HepG2 (cell line): ENCODE data around the gene PPFIA3. TPM values are rescaled to one million over a fixed set of nuclear protein-coding genes. Genes with fewer than 3 reads are reported as not detected.

Experiments
- CHCHD3 ChIP-seq: sonication (generic); formaldehyde crosslinking; IDR thresholded peaks from 2 replicates; pipeline ENCODE4 v1.8.0; 2022; ENCODE audit warnings: mild to moderate bottlenecking, missing genetic modification reagents, moderate library complexity
- HMGXB4 ChIP-seq, 2 experiments: sonication (generic) in 1 of 2; formaldehyde crosslinking in 1 of 2; IDR thresholded peaks; 2 replicates each; pipeline versions ENCODE4 v1.4.0 to v1.6.1; 2018 to 2020; ENCODE audit warnings: missing genetic modification reagents in 2 of 2, borderline replicate concordance in 1 of 2, low read depth in 1 of 2, mild to moderate bottlenecking in 1 of 2, missing biosample characterization in 1 of 2
- MED1 ChIP-seq: sonication (generic); formaldehyde crosslinking; IDR thresholded peaks from 2 replicates; pipeline ENCODE4 v1.4.0; 2020; ENCODE audit warnings: missing genetic modification reagents
- PCBP2 ChIP-seq: fragments of 200-400 bp; formaldehyde crosslinking; optimal IDR thresholded peaks from 2 replicates; pipeline ENCODE3; 2018; ENCODE audit warnings: low read length, low read depth; ENCODE audit not compliant: poor library complexity, severe bottlenecking
- SMAD3 ChIP-seq: sonication (generic); formaldehyde crosslinking; IDR thresholded peaks from 2 replicates; pipeline ENCODE4 v1.4.0; 2020; ENCODE audit warnings: missing genetic modification reagents
- TOPORS ChIP-seq: sonication (generic); formaldehyde crosslinking; IDR thresholded peaks from 2 replicates; pipeline ENCODE4 v1.8.0; 2023; ENCODE audit warnings: mild to moderate bottlenecking, missing genetic modification reagents
- ZNF557 ChIP-seq: sonication (generic); formaldehyde crosslinking; IDR thresholded peaks from 2 replicates; pipeline ENCODE4 v1.4.0; 2020; ENCODE audit warnings: missing genetic modification reagents
- ZNF646 ChIP-seq: sonication (generic); formaldehyde crosslinking; IDR thresholded peaks from 2 replicates; pipeline ENCODE4 v1.9.0; 2021; ENCODE audit warnings: mild to moderate bottlenecking, missing genetic modification reagents
- ZNF687 ChIP-seq: sonication (generic); formaldehyde crosslinking; IDR thresholded peaks from 2 replicates; pipeline ENCODE4 v1.5.1; 2020; ENCODE audit warnings: mild to moderate bottlenecking, missing genetic modification reagents, moderate library complexity
- ZNF710 ChIP-seq: sonication (generic); formaldehyde crosslinking; IDR thresholded peaks from 2 replicates; pipeline ENCODE4 v1.5.0; 2020; ENCODE audit warnings: mild to moderate bottlenecking, missing genetic modification reagents, borderline replicate concordance
- ZSCAN22 ChIP-seq: sonication (generic); formaldehyde crosslinking; IDR thresholded peaks from 2 replicates; pipeline ENCODE4 v1.4.0; 2020; ENCODE audit warnings: mild to moderate bottlenecking, missing genetic modification reagents
- ZSCAN30 ChIP-seq: sonication (generic); formaldehyde crosslinking; IDR thresholded peaks from 2 replicates; pipeline ENCODE4 v1.5.0; 2020; ENCODE audit warnings: mild to moderate bottlenecking, missing genetic modification reagents
- polyA plus RNA-seq, 8 experiments: library from polyadenylated mRNA; depleted of rRNA in 3 of 8; stranded (reverse) in 7 of 8; unstranded in 1 of 8; fragments of >200 nt; fragmentation: Illumina TruSeq in 4 of 8; extraction: Trizol in 4 of 8; gene quantifications; 2 replicates each; pipeline versions ENCODE4 v1.2.1 to v1.2.3, GENCODE V29; 2011 to 2016; ENCODE audit warnings: low read depth in 4 of 8, missing spikeins in 1 of 8, mixed read lengths in 1 of 8; ENCODE audit not compliant: insufficient read depth in 1 of 8
- total RNA-seq, 5 experiments: library from RNA; depleted of rRNA; stranded (reverse); fragments of >200 nt; fragmentation: Illumina TruSeq; extraction: Trizol; gene quantifications; 2 replicates each; pipeline ENCODE4 v1.2.3, GENCODE V29; 2016; ENCODE audit warnings: low read depth in 1 of 5

Gene PPFIA3
- total and polyA plus RNA-seq, 2 of the 13 experiments (the other 11 are each of a cell fraction or from before 2014, with no cell fraction given) = 6.7 to 8.6 TPM

GRCh38 chr19:49119411-49120324, at the start of gene PPFIA3 (continued):
- TF ChIP-seq HMGXB4 (CRISPR knock-in tag; IDR thresholded peaks at IDR 0.05; ENCODE audit: borderline replicate concordance in 1 of 2, low read depth in 1 of 2) (peak; percentile 34 to 57; a peak in 2 of 4 replicates), ZSCAN30 (no peak), ZNF687 (peak; percentile 88), ZSCAN22 (CRISPR knock-in tag) (no peak), MED1 (peak; percentile 44; the same call in 1 of the 2 replicates), CHCHD3 (0 out of 2 replicates have a peak, but pooled peaks have one; percentile 51), ZNF557 (CRISPR knock-in tag) (peak; percentile 86; the same call in 1 of the 2 replicates), ZNF646 (CRISPR knock-in tag) (no peak), SMAD3 (CRISPR knock-in tag) (0 out of 2 replicates have a peak, but pooled peaks have one; percentile 44), ZNF710 (CRISPR knock-in tag) (no peak), TOPORS (CRISPR knock-in tag) (0 out of 2 replicates have a peak, but pooled peaks have one; percentile 56), PCBP2 (no peak)
